Neural crest cell (in vitro differentiated cells): Measurements from ENCODE around the gene RHEB. TPM values are rescaled to one million over a fixed set of nuclear protein-coding genes. Genes with fewer than 3 reads are reported as not detected.

Source experiments
- DNase-seq: peaks from one replicate; pipeline ENCODE4 v3.0.0; 2021; ENCODE audit warnings: low read depth, mixed read lengths, low spot score
- H3K27ac Mint-ChIP-seq: one replicate; pipeline ENCODE4 v1.8.0; 2021; ENCODE audit warnings: mild to moderate bottlenecking, mixed read lengths; ENCODE audit not compliant: unreplicated experiment
- H3K27me3 Mint-ChIP-seq: 2 replicates; pipeline ENCODE4 v1.8.0; 2021; ENCODE audit warnings: low read depth, mild to moderate bottlenecking, mixed read lengths
- H3K36me3 Mint-ChIP-seq: 2 replicates; pipeline ENCODE4 v1.8.0; 2021; ENCODE audit warnings: low read depth, mild to moderate bottlenecking, mixed read lengths
- H3K4me1 Mint-ChIP-seq: 2 replicates; pipeline ENCODE4 v1.8.0; 2021; ENCODE audit warnings: mixed read lengths
- H3K4me3 Mint-ChIP-seq: one replicate; pipeline ENCODE4 v1.8.0; 2021; ENCODE audit warnings: mild to moderate bottlenecking, mixed read lengths
- H3K9me3 Mint-ChIP-seq: 2 replicates; pipeline ENCODE4 v1.8.0; 2021; ENCODE audit warnings: mixed read lengths
- CTCF ChIP-seq: fragments of 200-600 bp; sonication (generic); conservative IDR thresholded peaks from 2 replicates; pipeline ENCODE4 v1.5.0; 2021; ENCODE audit warnings: antibody characterized with exemption, mild to moderate bottlenecking
- total RNA-seq: library from RNA; stranded (reverse); gene quantifications from 2 replicates; pipeline ENCODE4 v1.2.1, GENCODE V29; 2021

Gene RHEB
- total RNA-seq, 1 donor from 2014 or later = 92.9 TPM

GRCh38 chr7:151461096-151461941 lies 58.4 kb downstream of the RHEB start:
- H3K27ac Mint-ChIP-seq = no peak overlapping the region
- H3K4me3 Mint-ChIP-seq = no peak overlapping the region
- peaks cover 30% of the 10 kb centered on the region for H3K4me1 Mint-ChIP-seq
- no peaks in the 10 kb centered on the region for H3K27me3 Mint-ChIP-seq
- DNase-seq = no peak
- TF ChIP-seq CTCF = no peak
- H3K9me3 Mint-ChIP-seq = peaks cover 15% of the 10 kb centered on the region
- peaks cover 42% of the 10 kb centered on the region for H3K36me3 Mint-ChIP-seq

- no peak for TF ChIP-seq CTCF
- H3K4me1 Mint-ChIP-seq = peaks cover 30% of the 10 kb centered on the region
- H3K27me3 Mint-ChIP-seq = no peaks in the 10 kb centered on the region
- H3K27ac Mint-ChIP-seq = peak overlapping the region; percentile 13
- H3K4me3 Mint-ChIP-seq = peak overlapping the region; percentile 71
- peaks cover 36% of the 10 kb centered on the region for H3K36me3 Mint-ChIP-seq
- peaks cover 15% of the 10 kb centered on the region for H3K9me3 Mint-ChIP-seq
- no peak for DNase-seq
Measured at GRCh38 chr7:151460474-151460855, 59.2 kb downstream of the RHEB start.

- no peaks in the 10 kb centered on the region for H3K27me3 Mint-ChIP-seq
- H3K4me3 Mint-ChIP-seq = peak overlapping the region; percentile 71
- H3K9me3 Mint-ChIP-seq = peaks cover 15% of the 10 kb centered on the region
Measured at GRCh38 chr7:151459726-151460473, 59.8 kb downstream of the RHEB start.

GRCh38 chr7:151457534-151457933 lies 62.2 kb downstream of the RHEB start:
- Mint-ChIP-seq H3K27me3 (no peaks in the 10 kb centered on the region), H3K9me3 (peaks cover 1% of the 10 kb centered on the region), H3K36me3 (peaks cover 8% of the 10 kb centered on the region), H3K4me1 (peaks cover 30% of the 10 kb centered on the region), H3K4me3 (no peak overlapping the region), H3K27ac (no peak overlapping the region)
- no peak for TF ChIP-seq CTCF
- DNase-seq = no peak

More at GRCh38 chr7:151459726-151460473, 59.8 kb downstream of the RHEB start:
- DNase-seq = peak; percentile 44
- Mint-ChIP-seq H3K4me1 (peaks cover 30% of the 10 kb centered on the region), H3K36me3 (peaks cover 30% of the 10 kb centered on the region), H3K27ac (peak overlapping the region; percentile 13)
- peak; percentile 38 for TF ChIP-seq CTCF

GRCh38 chr7:151456782-151457181 lies 62.9 kb downstream of the RHEB start:
- H3K27ac Mint-ChIP-seq = no peak overlapping the region

More at GRCh38 chr7:151456782-151457181, 62.9 kb downstream of the RHEB start:
- Mint-ChIP-seq H3K4me1 (peaks cover 30% of the 10 kb centered on the region), H3K9me3 (no peaks in the 10 kb centered on the region), H3K36me3 (peaks cover 3% of the 10 kb centered on the region), H3K4me3 (no peak overlapping the region), H3K27me3 (no peaks in the 10 kb centered on the region)
- no peak for DNase-seq
- no peak for TF ChIP-seq CTCF
